AG04450 (cell line): ENCODE results near the gene MAPK9. TPM values are rescaled to one million over a fixed set of nuclear protein-coding genes. Genes with fewer than 3 reads are reported as not detected.

ENCODE experiments used
- CTCF ChIA-PET: fragments of 300-600, 350-600 bp; formaldehyde crosslinking; extraction: SDS; loops from one replicate; lab custom pipeline; 2022; ENCODE audit warnings: antibody characterized with exemption, inconsistent platforms; lab: Charles Lee
- POLR2A ChIA-PET: fragments of 350-600 bp; formaldehyde crosslinking; extraction: SDS; loops from one replicate; lab custom pipeline; 2021; ENCODE audit warnings: antibody characterized with exemption, inconsistent platforms; lab: Yijun Ruan, JAX
- DNase-seq: peaks from one replicate; pipeline ENCODE4 v3.0.0-alpha.2; 2011; ENCODE audit warnings: low read depth, low spot score
- H3K27ac ChIP-seq: one replicate; pipeline ENCODE4 v1.5.1; 2012; ENCODE audit warnings: low read depth, low read length, control low read depth
- H3K27me3 ChIP-seq: one replicate; pipeline ENCODE4 v1.6.0; 2012; ENCODE audit warnings: low read length; ENCODE audit not compliant: control insufficient read depth, insufficient read depth
- H3K4me3 ChIP-seq: 2 replicates; pipeline ENCODE4 v1.5.1; 2011; ENCODE audit warnings: mild to moderate bottlenecking, low read depth, low read length, control low read depth
- H3K9me3 ChIP-seq: 2 replicates; pipeline ENCODE4 v1.5.1; 2012; ENCODE audit warnings: low read length; ENCODE audit not compliant: control insufficient read depth, insufficient read depth
- CTCF ChIP-seq: IDR thresholded peaks from 2 replicates; pipeline ENCODE4 v1.5.1; 2011; ENCODE audit warnings: low read depth, low read length, control low read depth, inconsistent platforms
- polyA plus RNA-seq: library from polyadenylated mRNA; depleted of rRNA; stranded (reverse); fragments of >200 nt; gene quantifications from 2 replicates; pipeline ENCODE4 v1.2.3, GENCODE V29; 2011

MAPK9 gene
- polyA plus RNA-seq, 1 experiment = 35.1 TPM

- peak; percentile 33 for TF ChIP-seq CTCF
- H3K9me3 ChIP-seq = peaks cover 3% of the 10 kb centered on the region; the same call in 1 of the 2 replicates
- no peak within 1 kb of the TSS for H3K27ac ChIP-seq
- CTCF ChIA-PET = interaction anchor here (0.5 to 4.2 kb wide), 13 partner anchors 13 to 835 kb away, joined by 3 to 31 read pairs (median 4); no protein-coding TSS in a partner anchor
- peak; percentile 3 for DNase-seq
- POLR2A ChIA-PET = no interaction called here
- H3K27me3 ChIP-seq = peaks cover 26% of the 10 kb centered on the region
- H3K4me3 ChIP-seq = peak within 1 kb of the TSS; percentile 46
Observed at GRCh38 chr5:180209137-180209581, 82.7 kb downstream of the MAPK9 start, which contains the start of gene RASGEF1C. TSS of gene RASGEF1C (minus strand) at chr5:180209211. CDS start at chr5:180138052, 71,159 bp downstream.

- peak overlapping the region; percentile 46 for H3K4me3 ChIP-seq
- ChIA-PET POLR2A (no interaction called here), CTCF (interaction anchor here (0.6 to 4.2 kb wide), 9 partner anchors 23 to 261 kb away, joined by 3 to 31 read pairs (median 3); no protein-coding TSS in a partner anchor)
- TF ChIP-seq CTCF = 0 out of 2 replicates have a peak, but pooled peaks have one; percentile 13
- no peak for DNase-seq
- H3K27me3 ChIP-seq = peaks cover 26% of the 10 kb centered on the region
- no peak overlapping the region for H3K27ac ChIP-seq
- H3K9me3 ChIP-seq = peaks cover 3% of the 10 kb centered on the region; the same call in 1 of the 2 replicates
Observed at GRCh38 chr5:180208435-180209081, 83.3 kb downstream of the MAPK9 start.

- ChIA-PET POLR2A (no interaction called here), CTCF (interaction anchor here (0.9 to 4.2 kb wide), 5 partner anchors 23 to 262 kb away, joined by 3 to 31 read pairs (median 7); no protein-coding TSS in a partner anchor)
- H3K4me3 ChIP-seq = no peak overlapping the region
Observed at GRCh38 chr5:180208038-180208434, 83.8 kb downstream of the MAPK9 start.

GRCh38 chr5:180207593-180207992 is 84.3 kb downstream of the MAPK9 start:
- Histone ChIP-seq H3K27me3 (peaks cover 25% of the 10 kb centered on the region), H3K9me3 (peaks cover 3% of the 10 kb centered on the region; the same call in 1 of the 2 replicates), H3K27ac (no peak overlapping the region), H3K4me3 (no peak overlapping the region)
- no peak for DNase-seq
- POLR2A ChIA-PET = no interaction called here
- no peak for TF ChIP-seq CTCF
- CTCF ChIA-PET = interaction anchor here (1.0 to 4.2 kb wide), 3 partner anchors 80 to 83 kb away, joined by 3 to 31 read pairs (median 20); no protein-coding TSS in a partner anchor

More at GRCh38 chr5:180208038-180208434, 83.8 kb downstream of the MAPK9 start:
- Histone ChIP-seq H3K9me3 (peaks cover 3% of the 10 kb centered on the region; the same call in 1 of the 2 replicates), H3K27me3 (peaks cover 26% of the 10 kb centered on the region), H3K27ac (no peak overlapping the region)
- TF ChIP-seq CTCF = no peak
- DNase-seq = no peak

GRCh38 chr5:180206993-180207392 is 84.9 kb downstream of the MAPK9 start:
- POLR2A ChIA-PET = no interaction called here
- Histone ChIP-seq H3K27me3 (peaks cover 21% of the 10 kb centered on the region), H3K4me3 (no peak overlapping the region), H3K27ac (no peak overlapping the region), H3K9me3 (peaks cover 3% of the 10 kb centered on the region; the same call in 1 of the 2 replicates)
- no peak for DNase-seq
- TF ChIP-seq CTCF = no peak
- CTCF ChIA-PET = interaction anchor here (0.5 to 1.0 kb wide), 4 partner anchors 45 to 212 kb away, joined by 3 to 4 read pairs (median 3); no protein-coding TSS in a partner anchor
